SK-N-SH (cell line): ENCODE measurements around the gene BMF. TPM values are rescaled to one million over a fixed set of nuclear protein-coding genes. Genes with fewer than 3 reads are reported as not detected.
A peak's percentile ranks its signal among the peaks of the same experiment; 100 is the strongest.

ENCODE experiments used
- CTCF ChIA-PET: fragments of 300-600, 350-600 bp; formaldehyde crosslinking; extraction: SDS; loops from one replicate; lab custom pipeline; 2021; lab: Yijun Ruan, JAX
- POLR2A ChIA-PET: fragments of 350-600 bp; sonication (Branson Sonifier 250); formaldehyde crosslinking; extraction: SDS; loops from one replicate; lab custom pipeline; 2020; ENCODE audit warnings: antibody characterized with exemption, inconsistent platforms; lab: Yijun Ruan, JAX
- DNase-seq: peaks from one replicate; pipeline ENCODE4 v3.0.0; 2012
- H2AFZ ChIP-seq: fragments of 200-600 bp; sonication (generic); 2 replicates; pipeline ENCODE4 v1.8.1; 2016; ENCODE audit warnings: antibody characterized with exemption, mild to moderate bottlenecking, low read depth
- H3F3A ChIP-seq: fragments of 200-600 bp; sonication (generic); replicated peaks from 2 replicates; pipeline ENCODE3; 2016; ENCODE audit warnings: antibody characterized with exemption, mild to moderate bottlenecking; ENCODE audit not compliant: insufficient read depth
- H3K27ac ChIP-seq, 2 experiments: fragments of 200-500 bp in 1 of 2; fragments of 200-600 bp in 1 of 2; sonication (Bioruptor generic) in 1 of 2; sonication (generic), shearing (Covaris generic) in 1 of 2; 2 replicates each; pipeline versions ENCODE4 v1.5.1 to v1.6.1; 2014 to 2016; ENCODE audit warnings: low read depth in 2 of 2, inconsistent platforms in 1 of 2, low read length in 1 of 2, mild to moderate bottlenecking in 1 of 2, mixed read lengths in 1 of 2
- H3K27me3 ChIP-seq: fragments of 200-600 bp; sonication (generic), shearing (Covaris generic); 2 replicates; pipeline ENCODE4 v1.6.1; 2016; ENCODE audit warnings: mixed run types; ENCODE audit not compliant: insufficient read depth
- H3K36me3 ChIP-seq, 2 experiments: fragments of 200-500 bp in 1 of 2; fragments of 200-600 bp in 1 of 2; sonication (Bioruptor generic) in 1 of 2; sonication (generic) in 1 of 2; replicated peaks in 1 of 2; 2 replicates each; pipeline versions ENCODE3 to v1.5.1; 2014 to 2016; ENCODE audit warnings: low read length in 1 of 2, mild to moderate bottlenecking in 1 of 2; ENCODE audit not compliant: insufficient read depth in 2 of 2, control insufficient read depth in 1 of 2
- H3K4me1 ChIP-seq, 2 experiments: fragments of 200-500 bp in 1 of 2; fragments of 200-600 bp in 1 of 2; sonication (Bioruptor generic) in 1 of 2; sonication (generic), shearing (Covaris generic) in 1 of 2; 2 replicates each; pipeline versions ENCODE4 v1.5.1 to v1.6.1; 2014 to 2016; ENCODE audit warnings: low read depth in 1 of 2, low read length in 1 of 2, mixed run types in 1 of 2; ENCODE audit not compliant: insufficient read depth in 2 of 2, control insufficient read depth in 1 of 2
- H3K4me2 ChIP-seq: fragments of 200-600 bp; sonication (generic), shearing (Covaris generic); 2 replicates; pipeline ENCODE4 v1.6.1; 2017; ENCODE audit warnings: mixed run types
- H3K4me3 ChIP-seq, 2 experiments: fragments of 200-500 bp in 1 of 2; fragments of 200-600 bp in 1 of 2; sonication (Bioruptor generic) in 1 of 2; sonication (generic), shearing (Covaris generic) in 1 of 2; 2 replicates each; pipeline versions ENCODE4 v1.5.1 to v1.8.1; 2014 to 2016; ENCODE audit warnings: low read depth in 2 of 2, inconsistent platforms in 1 of 2, low read length in 1 of 2, mild to moderate bottlenecking in 1 of 2, mixed read lengths in 1 of 2, moderate library complexity in 1 of 2
- H3K79me2 ChIP-seq: fragments of 200-600 bp; sonication (generic); 2 replicates; pipeline ENCODE4 v1.8.1; 2017; ENCODE audit warnings: mild to moderate bottlenecking; ENCODE audit not compliant: insufficient read depth
- H3K9ac ChIP-seq: fragments of 200-600 bp; sonication (generic); 2 replicates; pipeline ENCODE4 v1.6.1; 2017; ENCODE audit warnings: mixed run types
- H3K9me2 ChIP-seq: fragments of 200-600 bp; sonication (generic); 2 replicates; pipeline ENCODE4 v1.6.1; 2017; ENCODE audit warnings: mixed run types
- H3K9me3 ChIP-seq: fragments of 200-600 bp; sonication (generic); 2 replicates; pipeline ENCODE4 v1.6.1; 2017; ENCODE audit warnings: mixed run types, mild to moderate bottlenecking, moderate library complexity
- H4K20me1 ChIP-seq: fragments of 200-600 bp; sonication (generic); 2 replicates; pipeline ENCODE4 v1.6.1; 2017; ENCODE audit warnings: mild to moderate bottlenecking, mixed run types; ENCODE audit not compliant: insufficient read depth
- CTCF ChIP-seq: fragments of 200-600 bp; sonication (generic); IDR thresholded peaks from 2 replicates; pipeline ENCODE4 v1.6.1; 2017; ENCODE audit warnings: antibody characterized with exemption, mild to moderate bottlenecking, moderate library complexity
- ELF1 ChIP-seq: IDR thresholded peaks from 2 replicates; pipeline ENCODE4 v1.4.0; 2012
- EP300 ChIP-seq, 2 experiments: IDR thresholded peaks; 2 replicates each; pipeline versions ENCODE4 v1.4.0 to v1.6.1; 2012; ENCODE audit warnings: borderline replicate concordance in 1 of 2, low read depth in 1 of 2, low read length in 1 of 2
- EZH2phosphoT487 ChIP-seq: fragments of 200-600 bp; sonication (generic); IDR thresholded peaks from 2 replicates; pipeline ENCODE4 v1.6.1; 2017; ENCODE audit warnings: low read depth, mixed run types, mild to moderate bottlenecking, antibody characterized with exemption, moderate library complexity, borderline replicate concordance
- FOXM1 ChIP-seq: IDR thresholded peaks from 2 replicates; pipeline ENCODE4 v1.4.0; 2012; ENCODE audit warnings: low read depth, mild to moderate bottlenecking
- GABPA ChIP-seq: IDR thresholded peaks from 2 replicates; pipeline ENCODE4 v1.4.0; 2012; ENCODE audit warnings: low read depth, mild to moderate bottlenecking
- JUND ChIP-seq: IDR thresholded peaks from 2 replicates; pipeline ENCODE4 v1.4.0; 2012
- MEF2A ChIP-seq: IDR thresholded peaks from 2 replicates; pipeline ENCODE4 v1.4.0; 2012; ENCODE audit warnings: low read depth, borderline replicate concordance
- NFIC ChIP-seq: IDR thresholded peaks from 2 replicates; pipeline ENCODE4 v1.4.0; 2012; ENCODE audit warnings: borderline replicate concordance
- RAD21 ChIP-seq: IDR thresholded peaks from 2 replicates; pipeline ENCODE4 v1.6.1; 2012; ENCODE audit warnings: mild to moderate bottlenecking, low read length
- RFX5 ChIP-seq: IDR thresholded peaks from 2 replicates; pipeline ENCODE4 v1.6.1; 2012; ENCODE audit warnings: mild to moderate bottlenecking, improper control_type of control experiment, low read length
- SIN3A ChIP-seq: IDR thresholded peaks from 2 replicates; pipeline ENCODE4 v1.6.1; 2012; ENCODE audit warnings: low read depth, mild to moderate bottlenecking, low read length, moderate library complexity, borderline replicate concordance
- SMC3 ChIP-seq: IDR thresholded peaks from 2 replicates; pipeline ENCODE4 v1.6.1; 2012; ENCODE audit warnings: low read depth, low read length, improper control_type of control experiment
- TCF12 ChIP-seq: IDR thresholded peaks from 2 replicates; pipeline ENCODE4 v1.4.0; 2012
- TEAD4 ChIP-seq: IDR thresholded peaks from 2 replicates; pipeline ENCODE4 v1.4.0; 2012; ENCODE audit warnings: mild to moderate bottlenecking, borderline replicate concordance; ENCODE audit not compliant: insufficient read depth
- USF1 ChIP-seq: IDR thresholded peaks from 2 replicates; pipeline ENCODE4 v1.4.0; 2012; ENCODE audit warnings: low read depth, borderline replicate concordance
- YY1 ChIP-seq: IDR thresholded peaks from 2 replicates; pipeline ENCODE4 v1.4.0; 2012; ENCODE audit warnings: low read depth, mild to moderate bottlenecking
- ZBTB33 ChIP-seq: IDR thresholded peaks from 2 replicates; pipeline ENCODE4 v1.4.0; 2012; ENCODE audit warnings: low read depth, borderline replicate concordance
- WGBS: methylation state at CpG from one replicate; pipeline ENCODE4 v1.1.6; 2017; ENCODE audit warnings: low lambda C conversion rate; 5-methylcytosine and 5-hydroxymethylcytosine counted together
- polyA plus RNA-seq, 3 experiments: library from polyadenylated mRNA; depleted of rRNA; stranded (reverse); fragments of >200 nt; gene quantifications; 2 replicates each; pipeline ENCODE4 v1.2.3, GENCODE V29; 2012

The BMF gene
- polyA plus RNA-seq, 1 of the 3 experiments (the other 2 are of a cell fraction) = 0.72 TPM

GRCh38 chr15:40108855-40109735 lies at the start of gene BMF (continued):
- TF ChIP-seq MEF2A (no peak), TCF12 (peak; percentile 34; the same call in 1 of the 2 replicates), CTCF (peak; percentile 52), NFIC (peak; percentile 88), FOXM1 (no peak), SIN3A (peak; percentile 60; the same call in 1 of the 2 replicates), SMC3 (0 out of 2 replicates have a peak, but pooled peaks have one; percentile 1), RFX5 (peak; percentile 77), USF1 (no peak; the same call in 1 of the 2 replicates), YY1 (peak; percentile 64; the same call in 1 of the 2 replicates), EZH2phosphoT487 (no peak), RAD21 (no peak; the same call in 1 of the 2 replicates), JUND (no peak)

GRCh38 chr15:40157778-40158447 lies 49.2 kb upstream of the BMF start:
- H3F3A ChIP-seq = no peaks in the 10 kb centered on the region
- WGBS = 83% methylated on average over 7 of the region's 7 CpGs
- no peaks in the 10 kb centered on the region for H3K36me3 ChIP-seq
- peaks cover 21% of the 10 kb centered on the region for H3K79me2 ChIP-seq
- ChIA-PET CTCF (interaction anchor here (0.7 to 5.0 kb wide), 2 partner anchors 49 to 53 kb away, joined by 3 to 19 read pairs; partner anchors contain the start of gene BMF), POLR2A (no interaction called here)
- H3K4me2 ChIP-seq = no peak overlapping the region
- no peaks in the 10 kb centered on the region for H3K9me3 ChIP-seq
- no peak overlapping the region for H3K27ac ChIP-seq
- H4K20me1 ChIP-seq = no peaks in the 10 kb centered on the region
- H3K9ac ChIP-seq = no peak overlapping the region
- H3K9me2 ChIP-seq = no peaks in the 10 kb centered on the region
- H3K27me3 ChIP-seq = no peaks in the 10 kb centered on the region
- no peak for DNase-seq
- H3K4me3 ChIP-seq = no peak overlapping the region
- H3K4me1 ChIP-seq = peaks cover 0 to 11% of the 10 kb centered on the region in 2 experiments; a peak in 2 of 4 replicates
- no peak overlapping the region for H2AFZ ChIP-seq
- TF ChIP-seq ZBTB33 (no peak), MEF2A (no peak), JUND (no peak), NFIC (no peak), EP300 (IDR thresholded peaks at IDR 0.05; ENCODE audit: borderline replicate concordance in 1 of 2, low read depth in 1 of 2, low read length in 1 of 2) (no peak), ELF1 (no peak), GABPA (no peak), CTCF (no peak), TEAD4 (no peak), RFX5 (no peak)
